Stimulated activated CD4-positive, alpha-beta T cell treated with anti-CD3 and anti-CD28 coated beads, TNF-alpha, amount 100 ng/mL, for 4 hours (primary cell): ENCODE measurements around the gene MARVELD1.

ENCODE experiments used
- DNase-seq, 3 experiments: peaks; one replicate each; pipeline ENCODE4 v3.0.0-alpha.2; 2020; ENCODE audit warnings: low read depth in 3 of 3

MARVELD1 gene

GRCh38 chr10:97755718-97756117, 42.2 kb downstream of the MARVELD1 start:
- no peak for DNase-seq

DNA sequence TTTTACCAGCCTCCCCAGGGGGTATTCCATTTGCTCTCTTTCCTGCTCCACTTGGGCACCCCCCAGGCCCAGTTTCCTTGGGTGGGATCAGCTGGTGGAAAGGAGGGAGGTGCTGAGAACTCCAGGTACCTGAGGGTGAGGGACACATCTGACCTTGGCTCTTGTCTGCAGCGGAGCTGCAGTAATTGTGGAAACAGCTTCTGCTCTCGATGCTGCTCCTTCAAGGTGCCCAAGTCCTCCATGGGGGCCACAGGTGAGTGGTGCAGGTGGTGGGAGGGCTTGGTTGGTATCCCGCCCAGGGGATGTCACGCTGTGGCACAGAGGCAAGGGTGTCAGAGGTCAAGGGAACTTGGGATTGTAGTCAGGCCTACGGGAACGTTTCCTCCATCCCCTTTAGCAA, 43.9 kb downstream of the MARVELD1 start:
- no peak for DNase-seq

DNA sequence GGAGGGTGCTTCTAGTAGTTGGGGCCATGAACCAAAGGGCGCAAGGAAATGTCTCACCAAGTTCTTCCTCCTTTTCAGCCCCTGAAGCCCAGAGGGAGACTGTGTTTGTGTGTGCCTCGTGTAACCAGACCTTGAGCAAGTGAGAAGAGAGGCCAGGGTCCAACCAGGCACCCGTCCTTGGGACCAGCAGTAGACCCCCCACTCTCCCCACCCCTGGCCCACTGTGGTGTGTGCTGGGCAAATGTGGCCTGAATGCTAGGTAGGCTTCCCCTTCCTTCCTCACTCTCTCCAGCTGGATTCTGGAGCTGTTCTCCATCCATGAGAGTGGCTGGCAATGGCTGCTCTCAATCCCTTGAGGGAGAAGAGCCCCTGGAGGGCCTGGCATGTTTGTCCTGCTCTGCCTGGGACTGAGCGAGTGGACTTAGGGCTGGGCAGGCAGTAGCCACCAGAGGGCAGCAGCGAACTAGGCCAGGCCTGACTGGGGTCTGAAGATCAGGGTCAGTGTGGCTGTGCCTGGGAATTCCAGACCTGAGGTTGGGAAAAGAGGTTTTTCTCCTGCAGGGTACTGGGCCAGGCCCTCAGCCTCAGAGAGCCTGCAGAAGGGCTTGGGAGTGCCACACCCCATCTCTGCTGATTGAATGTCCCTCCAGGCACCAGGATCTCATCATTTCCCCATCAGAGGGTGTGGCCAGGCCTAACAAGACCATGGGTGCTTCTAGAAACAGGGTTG, 45.8 kb downstream of the MARVELD1 start:
- peak in 1 of 3 experiments; percentile 9 for DNase-seq

DNA sequence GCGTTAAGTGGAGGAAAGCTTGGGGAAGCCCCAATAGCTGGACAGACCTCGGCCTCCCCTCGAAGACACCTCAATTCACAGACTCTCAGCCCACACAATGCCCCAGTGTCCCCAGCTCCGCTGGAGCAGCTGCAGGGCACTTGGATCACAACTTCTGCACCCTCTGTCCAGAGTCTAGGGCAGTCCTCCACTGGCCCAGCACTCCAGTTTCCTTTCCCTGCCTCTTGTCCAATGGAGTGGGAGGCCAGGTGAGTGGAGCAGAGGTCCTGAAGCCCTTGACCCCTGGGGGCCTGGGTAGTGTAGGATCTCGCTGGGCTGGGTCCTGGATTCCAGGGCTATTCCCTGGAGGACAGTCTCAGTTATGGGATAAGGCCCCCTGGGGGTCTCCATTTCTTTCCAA, 46.4 kb downstream of the MARVELD1 start:
- DNase-seq, result no peak

DNA sequence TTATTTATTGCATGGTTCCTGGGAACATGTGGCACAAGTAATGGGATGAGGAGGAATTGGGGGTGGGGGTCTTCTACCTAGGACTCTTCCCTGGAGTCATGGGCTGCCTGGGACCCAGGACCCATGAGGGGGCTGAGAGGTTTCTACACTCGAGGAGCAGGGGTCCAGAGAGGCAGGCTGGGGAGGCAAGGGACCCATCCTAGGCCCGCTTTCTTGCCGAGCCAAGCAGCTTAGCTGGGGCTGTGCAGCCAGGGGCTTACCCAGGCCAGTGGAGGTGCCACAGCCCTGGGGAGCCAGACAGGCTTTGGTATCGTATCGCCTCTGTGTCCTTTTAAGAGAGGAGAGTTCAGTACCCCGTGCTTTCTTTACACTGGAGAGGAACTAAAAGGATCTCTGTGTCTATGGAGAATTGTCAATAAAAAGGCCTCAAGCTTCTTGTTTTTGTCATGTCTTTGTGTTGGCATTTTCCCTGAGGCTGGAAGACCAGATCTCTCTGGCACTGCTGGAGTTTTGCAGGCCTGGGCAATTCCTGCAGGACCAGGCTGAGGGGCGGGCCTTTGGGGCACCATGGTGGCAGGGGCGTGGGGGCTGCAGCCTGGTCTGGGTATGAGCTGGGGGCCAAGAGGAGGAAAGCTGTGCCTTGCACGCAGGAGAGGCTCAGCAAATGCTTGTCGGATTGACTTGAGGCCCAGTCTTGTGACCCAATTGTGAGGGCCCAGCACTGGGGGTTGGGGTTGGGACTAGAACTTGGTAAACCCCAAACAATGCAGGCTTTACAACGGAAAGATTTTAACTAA, 47.1 kb downstream of the MARVELD1 start:
- no peak for DNase-seq

GRCh38 chr10:97761331-97761865, 47.9 kb downstream of the MARVELD1 start:
- DNase-seq, result no peak

- no peak for DNase-seq
Observed at GRCh38 chr10:97762056-97762455, 48.5 kb downstream of the MARVELD1 start.

DNA sequence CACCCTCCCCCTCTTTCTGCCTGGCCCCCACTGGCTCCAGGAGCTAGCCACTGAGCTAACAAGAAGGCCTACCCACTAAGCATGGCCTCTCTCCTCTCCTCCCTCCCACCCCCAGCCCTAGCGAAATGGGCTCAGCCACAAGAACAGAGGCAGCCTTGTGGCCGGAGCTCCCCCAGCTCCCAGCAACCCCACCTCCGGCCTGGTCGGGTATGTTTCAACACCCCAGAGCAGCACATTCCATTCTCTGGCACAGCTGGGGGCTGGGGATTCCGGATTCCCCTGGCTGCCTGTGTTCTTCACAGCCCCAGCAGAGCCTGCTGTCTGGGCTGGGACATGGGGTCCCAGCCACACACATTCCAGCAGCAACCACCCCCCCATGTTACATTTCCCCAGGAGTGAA, 49.3 kb downstream of the MARVELD1 start:
- DNase-seq, result no peak

GRCh38 chr10:97763411-97763810, 49.9 kb downstream of the MARVELD1 start:
- no peak for DNase-seq

GRCh38 chr10:97763947-97764346, 50.4 kb downstream of the MARVELD1 start:
- DNase-seq, result no peak

DNA sequence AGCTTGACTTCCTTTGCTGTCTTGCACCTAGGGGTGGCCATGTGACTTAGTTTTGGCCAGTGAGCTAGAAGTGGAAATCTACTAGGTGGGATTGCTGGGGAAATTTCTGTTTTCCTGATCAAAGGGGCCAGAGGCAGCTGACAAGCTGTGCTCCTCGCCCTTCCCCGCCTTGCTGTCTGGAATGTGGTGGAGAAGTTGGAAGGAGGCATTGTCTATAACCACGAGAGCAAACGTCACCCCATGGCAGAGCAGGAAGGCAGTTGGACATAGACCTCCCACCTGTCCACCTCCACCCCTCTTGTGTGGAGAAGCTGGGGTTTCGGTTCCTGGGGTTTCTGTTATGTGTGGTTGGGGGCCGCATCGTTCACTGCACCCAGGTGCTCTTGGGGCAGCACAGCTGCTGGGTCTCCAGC, 51.0 kb downstream of the MARVELD1 start:
- DNase-seq, result no peak

DNA sequence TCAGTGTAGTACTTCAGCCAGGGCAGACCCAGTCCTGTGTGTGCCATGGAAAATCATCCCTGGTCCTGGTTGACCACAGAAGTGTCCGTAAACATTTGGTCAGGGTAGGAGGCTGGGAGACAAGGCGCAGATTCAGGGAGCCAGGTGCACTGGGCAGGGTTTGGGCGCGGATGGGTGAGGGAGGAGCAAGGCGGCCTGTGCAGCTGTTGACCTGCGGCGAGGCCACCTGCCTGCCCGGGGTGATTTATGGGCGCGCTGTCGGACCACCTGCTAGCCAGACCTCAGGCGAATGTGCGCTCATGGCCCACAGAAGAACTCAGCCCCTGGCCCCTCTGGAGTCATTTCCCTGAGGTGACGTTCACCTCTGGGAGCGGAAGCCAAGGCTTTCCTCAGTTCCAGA, 51.7 kb downstream of the MARVELD1 start:
- DNase-seq, result no peak

DNA sequence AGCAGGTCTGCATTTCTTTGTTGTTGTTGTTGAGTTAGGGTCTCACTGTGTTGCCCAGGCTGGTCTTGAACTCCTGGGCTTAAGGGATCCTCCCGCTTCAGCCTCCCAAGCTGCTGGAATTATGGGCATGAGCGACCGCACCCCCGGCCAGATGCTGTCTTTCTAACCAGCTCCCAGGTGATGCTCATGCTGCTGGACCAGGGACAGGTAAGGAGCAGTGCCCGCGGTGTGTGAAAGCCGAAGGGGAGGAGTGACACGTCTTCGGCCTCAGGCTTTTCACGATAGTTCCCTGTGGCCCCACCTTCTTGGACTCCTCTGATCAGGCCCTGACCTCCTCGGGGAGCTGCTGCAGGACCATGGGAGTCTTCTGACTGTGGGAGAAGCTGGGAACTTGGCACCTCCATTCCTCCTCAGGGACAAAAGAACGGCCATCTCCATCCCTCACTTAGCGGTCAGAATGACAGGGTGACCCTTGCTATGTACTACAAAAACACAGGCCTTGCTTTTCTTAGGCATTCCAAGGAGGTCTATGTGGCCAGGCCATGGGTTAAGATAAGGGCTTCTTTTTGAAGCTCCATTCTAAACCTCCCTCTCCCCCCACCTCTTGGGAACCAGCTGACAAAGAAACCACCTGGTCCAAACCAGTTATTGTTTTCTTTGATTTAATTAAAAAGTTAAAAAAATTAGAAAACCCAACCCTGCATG, 52.7 kb downstream of the MARVELD1 start:
- no peak for DNase-seq

GRCh38 chr10:97766996-97767924, 53.7 kb downstream of the MARVELD1 start:
- no peak for DNase-seq
